GM18508 (cell line): Measurements from ENCODE around the gene SP6.

Source experiments
- ATAC-seq: cut with Tn5 transposase; IDR thresholded peaks from one replicate; pipeline ENCODE4 v1.9.1; 2021; ENCODE audit warnings: moderate number of reproducible peaks; ENCODE audit not compliant: insufficient read depth, unreplicated experiment

The SP6 gene

GRCh38 chr17:47815106-47815918 lies 35.7 kb downstream of the SP6 start:
- no peak for ATAC-seq

- ATAC-seq: no peak
These were observed 37.4 kb downstream of the SP6 start for GRCh38 chr17:47813512-47814031.

- ATAC-seq: no peak
These were observed 37.9 kb downstream of the SP6 start for GRCh38 chr17:47813077-47813476.

- ATAC-seq: no peak
These were observed 38.6 kb downstream of the SP6 start for GRCh38 chr17:47812146-47812920.

GRCh38 chr17:47811709-47812108 lies 39.3 kb downstream of the SP6 start:
- no peak for ATAC-seq

GRCh38 chr17:47810901-47811635 lies 39.9 kb downstream of the SP6 start:
- no peak for ATAC-seq

- ATAC-seq: no peak
These were observed 40.7 kb downstream of the SP6 start for GRCh38 chr17:47810200-47810821.

GRCh38 chr17:47808830-47809480 lies 42.0 kb downstream of the SP6 start:
- ATAC-seq: no peak

GRCh38 chr17:47808036-47808829 lies 42.7 kb downstream of the SP6 start:
- ATAC-seq: no peak

GRCh38 chr17:47807421-47807820 lies 43.5 kb downstream of the SP6 start:
- ATAC-seq: no peak

- no peak for ATAC-seq
These were observed 44.1 kb downstream of the SP6 start for GRCh38 chr17:47806913-47807255.

- no peak for ATAC-seq
These were observed 44.7 kb downstream of the SP6 start for GRCh38 chr17:47806026-47806912.

GRCh38 chr17:47804461-47804860 lies 46.5 kb downstream of the SP6 start:
- ATAC-seq: no peak

- ATAC-seq: no peak
These were observed 47.2 kb downstream of the SP6 start for GRCh38 chr17:47803751-47804150.

GRCh38 chr17:47803201-47803600 lies 47.8 kb downstream of the SP6 start:
- ATAC-seq: no peak

- ATAC-seq: no peak
These were observed 48.5 kb downstream of the SP6 start for GRCh38 chr17:47802341-47803022.

- ATAC-seq: no peak
These were observed 49.1 kb downstream of the SP6 start for GRCh38 chr17:47801906-47802305.
